ENCODE data around the gene BCL2L11.

DNA sequence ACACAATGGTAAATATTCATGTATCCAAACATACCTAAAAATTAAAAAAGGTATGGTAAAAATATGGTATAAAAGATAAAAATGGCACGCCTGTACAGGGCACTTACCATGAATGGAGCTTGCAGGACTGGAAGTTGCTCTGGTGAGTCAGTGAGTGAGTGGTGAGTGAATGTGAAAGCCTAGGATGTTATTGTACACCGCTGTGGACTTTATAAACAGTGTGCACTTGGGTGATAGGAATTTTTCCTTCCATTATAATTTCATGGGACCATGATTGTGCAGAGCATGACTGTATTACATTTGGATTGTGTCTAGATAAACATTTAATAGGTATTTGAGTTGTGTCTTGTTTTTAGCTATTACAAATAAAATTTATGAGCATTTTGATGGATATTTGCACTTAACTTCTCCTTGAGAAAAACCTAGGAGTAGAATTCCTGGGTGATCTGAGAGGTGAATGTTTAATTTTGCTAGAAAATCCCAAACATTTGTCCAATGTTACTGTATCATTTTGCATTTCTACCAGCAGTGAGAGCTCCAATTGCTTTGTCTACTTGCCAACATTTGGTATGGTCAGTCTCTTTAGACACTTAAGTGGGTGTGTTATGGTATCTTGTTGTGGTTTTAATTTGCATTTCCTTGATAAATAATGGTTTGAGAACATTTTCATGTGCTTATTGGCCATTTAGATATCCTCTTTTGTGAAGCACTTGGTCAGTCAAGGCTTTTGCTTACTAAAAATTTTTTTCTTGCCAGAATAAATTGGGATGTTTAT lies 81.7 kb downstream of the BCL2L11 start:
- TF ChIP-seq CTCF (conservative IDR thresholded peaks at IDR 0.05 in 1 of 2, IDR thresholded peaks at IDR 0.05 in 1 of 2; ENCODE audit: extremely low read depth in 1 of 2, insufficient read depth in 1 of 2, low read depth in 1 of 2, low read length in 2 of 2) (no peak), EZH2 (IDR thresholded peaks at IDR 0.05; ENCODE audit: borderline replicate concordance, low read length) (no peak)

Data from mammary epithelial cell (primary cell).